GM18867 (cell line): ENCODE measurements around the gene GPR3.
A peak's percentile ranks its signal among the peaks of the same experiment; 100 is the strongest.

Source experiments
- ATAC-seq: cut with Tn5 transposase; IDR thresholded peaks from one replicate; pipeline ENCODE4 v1.9.1; 2021; ENCODE audit warnings: mild to moderate bottlenecking, moderate library complexity; ENCODE audit not compliant: unreplicated experiment

Gene GPR3, protein sequence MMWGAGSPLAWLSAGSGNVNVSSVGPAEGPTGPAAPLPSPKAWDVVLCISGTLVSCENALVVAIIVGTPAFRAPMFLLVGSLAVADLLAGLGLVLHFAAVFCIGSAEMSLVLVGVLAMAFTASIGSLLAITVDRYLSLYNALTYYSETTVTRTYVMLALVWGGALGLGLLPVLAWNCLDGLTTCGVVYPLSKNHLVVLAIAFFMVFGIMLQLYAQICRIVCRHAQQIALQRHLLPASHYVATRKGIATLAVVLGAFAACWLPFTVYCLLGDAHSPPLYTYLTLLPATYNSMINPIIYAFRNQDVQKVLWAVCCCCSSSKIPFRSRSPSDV

DNA sequence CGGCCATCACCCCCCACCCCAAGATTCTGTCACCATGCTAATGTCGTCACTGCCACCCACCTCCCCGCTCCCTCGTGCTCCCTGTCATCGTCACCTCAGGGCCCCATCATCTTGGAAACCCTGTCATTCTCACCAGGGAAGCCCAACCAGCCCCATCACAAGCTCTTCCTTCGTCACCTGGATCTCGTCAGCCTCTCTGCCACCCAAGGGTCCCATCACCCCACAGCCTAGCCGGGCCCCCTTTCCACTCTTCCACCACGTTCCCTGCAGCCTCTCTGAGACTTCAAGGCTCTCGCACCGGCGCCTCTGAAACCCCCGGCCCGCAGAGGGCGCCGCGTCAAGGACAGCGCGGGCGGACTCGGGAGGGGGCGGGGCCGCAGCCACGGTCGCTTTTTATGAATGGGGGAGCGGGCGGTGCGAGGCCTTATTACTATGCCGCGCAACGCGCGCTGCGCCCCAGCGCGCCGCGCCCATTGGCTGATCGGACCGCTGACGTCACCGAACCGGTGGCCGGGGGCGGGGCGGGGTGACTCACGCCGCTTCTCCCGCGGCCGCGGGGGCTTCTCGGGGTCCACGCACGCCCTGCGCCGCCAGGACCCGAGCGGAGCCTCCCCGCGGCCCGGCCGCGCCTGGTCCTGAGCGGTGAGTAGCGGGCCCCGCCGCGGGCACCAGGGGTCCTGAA, at the start of gene GPR3:
TSS of gene GPR3 (plus strand) at position 527 of the 682 bp plus-strand sequence. CDS start 1,177 bp downstream, outside the sequence.
- ATAC-seq: peak; percentile 78

DNA sequence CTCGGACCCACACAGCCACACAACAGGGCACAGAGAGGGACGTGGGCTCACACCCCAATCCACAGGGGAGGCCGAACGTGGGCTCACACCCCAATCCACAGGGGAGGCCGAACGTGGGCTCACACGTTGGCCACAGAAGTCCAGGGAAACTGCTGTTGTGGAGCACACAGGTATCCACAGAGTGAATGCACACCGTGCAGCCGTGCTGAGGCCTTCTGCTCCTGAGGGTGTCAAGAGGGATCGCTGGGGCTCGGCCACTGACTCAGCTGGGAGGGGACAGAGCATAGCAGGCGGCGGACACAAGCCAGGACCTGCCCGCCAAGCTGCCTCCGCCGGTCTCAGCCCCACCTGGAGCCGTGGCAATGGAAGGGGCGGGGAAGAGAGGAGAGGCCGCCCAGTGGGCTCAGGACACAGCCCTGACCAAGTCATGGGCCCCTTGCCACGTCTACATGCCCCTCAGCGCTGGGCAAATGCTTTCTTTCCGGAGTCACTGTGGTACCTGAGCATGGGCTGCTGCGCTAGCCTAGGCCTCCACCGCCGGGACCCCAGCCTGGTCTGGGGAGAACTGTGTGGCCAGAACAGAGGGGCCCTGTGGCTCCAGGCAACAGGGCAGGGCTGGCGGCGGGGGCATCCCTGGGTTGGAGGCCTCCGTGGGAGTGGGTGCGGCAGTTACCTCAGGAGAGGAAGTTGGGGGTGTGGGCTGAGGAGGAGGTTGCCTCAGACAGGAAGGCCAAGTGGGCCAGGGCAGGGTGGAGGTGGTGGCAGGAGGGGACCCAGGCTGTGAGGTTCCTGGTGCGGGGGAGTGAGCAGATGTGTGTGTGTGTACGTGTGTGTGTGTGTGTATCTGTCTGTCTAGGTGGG, 49.4 kb upstream of the GPR3 start:
- no peak for ATAC-seq

DNA sequence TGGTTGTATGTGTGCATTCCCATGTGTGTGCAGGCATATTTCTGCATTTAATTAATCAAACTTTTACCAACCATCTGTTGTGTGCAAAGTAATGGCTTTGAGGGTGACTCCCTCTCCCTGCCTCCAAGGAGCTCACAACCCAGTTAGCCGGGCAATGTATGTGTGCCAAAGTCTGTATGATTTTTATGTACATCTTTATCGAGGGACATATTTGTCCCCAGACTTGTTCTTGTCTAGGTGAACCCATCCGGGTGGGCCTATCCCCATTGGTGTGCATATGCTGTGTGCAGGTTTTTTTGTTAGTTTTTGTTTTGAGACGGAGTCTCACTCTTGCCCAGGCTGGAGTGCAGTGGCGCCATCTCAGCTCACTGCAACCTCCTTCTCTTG, 48.8 kb upstream of the GPR3 start:
- ATAC-seq: no peak

DNA sequence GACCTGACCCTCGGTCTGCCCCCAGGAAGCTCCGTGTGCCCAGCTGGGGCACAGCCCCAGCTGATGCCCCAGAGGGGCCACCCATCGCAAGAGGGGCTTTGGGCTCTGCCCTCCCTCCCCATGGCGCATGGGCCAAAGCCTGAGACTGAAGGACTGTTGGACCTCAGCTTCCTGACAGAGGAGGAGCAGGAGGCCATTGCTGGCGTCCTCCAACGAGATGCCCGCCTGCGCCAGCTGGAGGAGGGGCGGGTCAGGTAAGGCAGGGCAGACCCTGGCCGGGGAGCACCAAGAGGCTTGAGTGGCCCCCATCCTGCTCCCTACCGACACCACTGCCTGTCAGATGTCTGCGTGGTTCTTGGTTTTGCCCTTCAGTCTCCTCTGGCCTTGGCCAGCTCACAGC, 47.1 kb upstream of the GPR3 start:
- ATAC-seq: no peak

DNA sequence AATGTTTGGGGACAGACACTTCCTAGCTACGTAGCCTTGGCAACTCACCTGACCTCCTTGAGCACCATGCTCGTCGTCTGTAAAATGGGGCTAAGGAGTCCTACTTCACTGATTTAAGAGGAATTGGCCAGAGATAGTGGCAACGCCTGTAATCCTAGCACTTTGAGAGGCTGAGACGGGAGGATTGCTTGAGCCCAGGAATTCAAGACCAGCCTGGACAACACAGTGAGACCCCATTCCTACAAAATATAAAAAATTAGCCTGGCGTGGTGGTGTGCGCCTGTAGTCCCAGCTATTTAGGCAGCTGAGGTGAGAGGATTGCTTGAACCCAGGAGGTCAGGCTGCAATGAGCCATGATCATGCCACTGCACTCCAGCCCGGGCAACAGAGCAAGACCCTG, 46.1 kb upstream of the GPR3 start:
- ATAC-seq: no peak

DNA sequence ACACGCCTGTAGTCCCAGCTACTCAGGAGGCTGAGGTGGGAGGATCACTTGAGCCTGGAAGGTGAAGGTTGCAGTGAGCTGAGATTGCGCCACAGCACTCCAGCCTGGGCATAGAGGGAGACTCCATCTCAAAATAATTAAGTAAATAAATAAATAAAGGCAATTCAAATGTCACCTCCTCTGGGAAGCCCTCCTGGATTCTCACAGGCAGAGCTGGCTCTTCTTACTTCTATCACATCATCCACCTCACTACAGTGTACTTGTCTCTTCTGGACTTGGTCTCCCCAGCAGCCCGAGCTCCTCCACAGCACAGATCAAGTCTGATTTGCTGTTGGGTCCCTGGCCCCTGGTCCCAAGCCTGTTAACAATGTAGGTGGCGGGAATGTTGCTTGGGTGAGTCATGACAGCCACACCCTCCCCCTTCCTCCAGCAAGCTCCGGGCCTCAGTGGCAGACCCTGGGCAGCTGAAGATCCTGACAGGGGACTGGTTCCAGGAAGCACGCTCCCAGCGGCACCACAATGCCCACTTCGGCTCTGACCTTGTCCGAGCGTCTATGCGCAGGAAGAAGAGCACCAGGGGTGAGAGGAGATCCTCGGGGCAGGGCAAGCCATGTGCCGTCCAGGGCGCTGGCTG, 45.3 kb upstream of the GPR3 start:
- ATAC-seq: no peak

DNA sequence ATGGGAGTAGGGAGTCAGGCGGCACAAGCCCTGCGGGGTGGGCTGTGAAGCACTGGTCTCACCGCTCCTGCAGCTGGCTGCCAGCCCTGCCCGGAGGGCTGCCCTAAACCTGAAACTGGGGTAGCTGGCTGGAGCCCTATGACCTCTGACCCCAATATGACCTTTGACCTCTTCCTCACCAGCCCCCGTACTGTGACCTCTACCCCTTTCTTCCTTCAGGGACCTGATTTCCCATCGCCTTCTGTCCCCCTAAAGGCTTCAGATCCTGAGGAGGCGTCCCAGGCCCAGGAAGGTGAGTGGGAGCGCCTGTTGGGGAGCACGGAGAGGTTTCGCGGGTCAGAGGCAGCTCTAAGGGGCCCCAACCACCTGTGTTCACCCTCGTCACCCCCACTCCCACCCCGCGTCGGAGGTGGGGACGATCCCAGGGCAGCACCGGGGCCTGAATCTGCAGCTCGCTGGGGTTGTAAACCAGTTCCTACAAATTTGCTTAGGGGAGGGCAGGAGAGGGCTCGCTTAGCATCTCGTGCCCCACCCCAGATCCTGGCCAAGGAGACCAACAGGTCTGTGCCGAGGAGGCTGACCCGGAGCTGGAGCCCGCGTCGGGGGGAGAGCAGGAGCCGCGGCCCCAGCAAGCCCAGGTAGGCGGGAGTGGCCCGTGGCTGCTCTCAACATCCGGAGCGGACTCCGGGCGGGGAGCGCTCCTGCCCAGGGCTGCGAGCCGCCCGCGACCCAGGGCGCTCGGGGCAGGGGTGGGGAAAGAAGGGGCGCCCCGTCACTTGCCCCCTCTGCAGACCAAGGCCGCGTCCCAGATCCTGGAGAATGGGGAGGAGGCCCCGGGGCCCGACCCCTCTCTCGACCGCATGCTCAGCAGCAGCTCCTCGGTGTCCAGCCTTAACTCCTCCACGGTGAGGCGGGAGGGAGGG, 43.3 kb upstream of the GPR3 start:
- peak; percentile 42 for ATAC-seq

DNA sequence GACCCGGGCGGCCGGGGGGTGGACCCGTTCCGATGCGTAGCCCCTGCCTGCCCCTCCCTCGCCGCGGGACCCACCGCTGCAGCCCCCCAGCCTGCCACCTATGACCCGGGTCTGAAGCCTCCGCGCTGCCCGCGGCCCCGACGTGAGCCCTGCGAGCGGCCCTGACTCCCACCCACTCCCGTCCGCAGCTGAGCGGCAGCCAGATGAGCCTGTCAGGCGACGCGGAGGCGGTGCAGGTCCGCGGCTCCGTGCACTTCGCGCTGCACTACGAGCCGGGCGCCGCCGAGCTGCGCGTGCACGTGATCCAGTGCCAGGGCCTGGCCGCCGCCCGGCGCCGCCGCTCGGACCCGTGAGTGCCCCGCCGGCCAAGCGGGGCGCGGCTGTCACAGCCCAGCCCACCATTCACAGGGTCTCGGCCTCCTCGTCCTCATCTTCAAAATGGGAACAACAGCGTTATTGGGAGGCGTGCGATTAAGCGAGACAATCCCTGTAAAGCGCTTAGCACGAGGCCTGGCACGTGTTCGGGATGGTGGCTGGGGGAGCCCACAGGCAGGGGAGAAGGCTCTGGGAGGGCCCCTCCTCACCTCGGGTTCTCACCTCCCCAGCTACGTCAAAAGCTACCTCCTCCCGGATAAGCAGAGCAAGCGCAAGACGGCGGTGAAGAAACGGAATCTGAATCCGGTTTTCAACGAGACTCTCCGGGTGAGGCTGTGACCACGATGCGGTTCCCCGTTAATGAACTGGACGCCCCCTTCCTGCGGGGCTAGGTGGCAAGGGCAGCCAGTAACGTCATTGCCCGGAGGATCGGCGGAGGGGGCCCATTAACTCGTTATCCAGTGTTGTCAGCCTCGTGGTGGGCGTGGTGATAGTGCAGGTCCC, 42.4 kb upstream of the GPR3 start:
- no peak for ATAC-seq

DNA sequence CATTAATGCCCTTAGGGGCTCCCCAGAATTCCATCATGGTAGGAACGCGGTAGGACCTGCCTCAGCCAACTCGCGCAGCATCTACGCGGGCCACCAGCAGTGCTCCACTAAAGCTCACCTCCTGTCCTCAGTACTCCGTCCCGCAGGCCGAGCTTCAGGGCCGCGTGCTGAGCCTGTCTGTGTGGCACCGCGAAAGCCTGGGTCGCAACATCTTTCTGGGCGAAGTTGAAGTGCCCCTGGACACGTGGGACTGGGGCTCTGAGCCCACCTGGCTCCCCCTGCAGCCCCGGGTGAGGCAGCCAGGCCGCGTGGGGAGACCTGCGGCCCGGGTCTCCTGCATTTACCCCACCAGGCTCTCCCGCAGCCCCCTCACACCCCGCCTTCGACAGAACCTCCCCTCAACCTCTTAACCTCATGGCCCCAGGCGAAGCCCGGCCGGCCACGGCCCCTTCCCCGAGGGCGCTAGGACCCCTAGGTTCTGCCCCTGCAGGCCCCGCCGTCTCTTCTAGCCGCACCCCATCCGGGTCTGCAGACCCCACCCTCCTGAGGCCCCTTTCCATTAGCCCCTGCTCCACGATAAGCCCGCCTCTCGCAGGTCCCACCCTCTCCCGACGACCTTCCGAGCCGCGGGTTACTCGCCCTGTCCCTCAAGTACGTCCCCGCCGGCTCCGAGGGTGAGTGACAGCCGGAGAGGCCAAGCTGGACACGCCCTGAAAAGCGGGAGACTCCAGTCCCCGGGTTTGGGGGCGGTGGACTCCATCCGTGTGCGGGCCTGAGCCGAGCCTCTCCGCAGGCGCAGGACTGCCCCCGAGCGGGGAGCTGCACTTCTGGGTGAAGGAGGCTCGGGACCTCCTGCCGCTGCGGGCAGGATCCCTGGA, 41.5 kb upstream of the GPR3 start:
- ATAC-seq: no peak

DNA sequence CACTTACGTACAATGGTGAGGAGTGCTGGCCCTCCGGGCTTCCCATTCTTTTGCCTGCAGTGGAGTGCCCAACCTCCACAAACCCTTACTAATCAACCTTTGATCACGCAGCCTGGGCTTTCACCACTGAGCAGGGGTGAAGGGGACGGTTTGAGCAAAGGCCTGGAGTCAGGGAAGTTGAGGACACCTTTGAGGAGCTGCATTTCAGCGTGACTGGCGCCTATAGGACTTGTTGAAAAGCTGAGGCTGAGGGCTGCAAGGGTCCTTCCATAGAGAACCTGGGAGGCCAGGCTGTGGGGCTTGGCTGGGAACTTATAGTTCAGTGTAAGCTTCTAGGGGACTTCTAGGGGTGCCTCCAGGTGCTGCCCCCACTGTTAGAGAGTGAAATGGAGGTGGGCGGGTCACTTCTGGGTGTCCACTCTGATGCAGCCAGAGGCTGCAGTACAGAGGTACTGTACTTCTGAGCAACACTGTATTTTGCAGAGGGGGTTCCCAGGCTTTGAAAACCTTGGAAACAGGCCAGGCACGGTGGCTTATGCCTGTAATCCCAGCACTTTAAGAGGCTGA, 40.8 kb upstream of the GPR3 start:
- no peak for ATAC-seq

DNA sequence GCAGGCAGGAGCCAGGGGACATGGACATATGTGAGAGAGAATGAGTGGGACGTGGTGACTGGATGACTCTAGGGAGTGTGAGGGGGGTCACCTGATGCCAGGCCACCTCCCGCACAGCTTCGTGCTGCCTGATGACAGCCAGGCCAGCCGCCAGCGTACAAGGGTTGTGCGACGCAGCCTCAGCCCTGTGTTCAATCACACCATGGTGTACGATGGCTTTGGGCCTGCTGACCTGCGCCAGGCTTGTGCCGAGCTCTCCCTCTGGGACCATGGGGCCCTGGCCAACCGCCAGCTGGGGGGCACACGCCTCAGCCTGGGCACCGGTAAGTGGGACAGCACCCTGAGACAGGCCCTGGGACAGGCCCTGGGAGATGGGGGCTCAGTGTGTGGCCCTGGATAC, 39.3 kb upstream of the GPR3 start:
- no peak for ATAC-seq

DNA sequence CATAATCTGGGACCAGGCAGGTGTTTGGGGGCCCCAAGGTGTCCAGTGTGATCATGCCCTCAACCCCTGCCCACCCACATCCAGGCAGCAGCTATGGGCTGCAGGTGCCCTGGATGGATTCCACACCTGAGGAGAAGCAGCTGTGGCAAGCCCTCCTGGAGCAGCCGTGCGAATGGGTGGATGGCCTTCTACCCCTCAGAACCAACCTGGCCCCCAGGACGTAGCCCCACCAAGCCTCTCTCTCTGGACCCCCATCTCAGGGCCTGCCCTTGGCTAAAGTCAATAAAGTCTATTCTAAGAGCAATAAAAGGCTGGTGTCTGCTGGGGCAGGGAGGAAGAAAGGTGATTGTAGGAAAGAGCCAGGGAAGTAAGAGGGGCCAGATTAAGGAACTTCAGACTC, 38.8 kb upstream of the GPR3 start:
- ATAC-seq: no peak

DNA sequence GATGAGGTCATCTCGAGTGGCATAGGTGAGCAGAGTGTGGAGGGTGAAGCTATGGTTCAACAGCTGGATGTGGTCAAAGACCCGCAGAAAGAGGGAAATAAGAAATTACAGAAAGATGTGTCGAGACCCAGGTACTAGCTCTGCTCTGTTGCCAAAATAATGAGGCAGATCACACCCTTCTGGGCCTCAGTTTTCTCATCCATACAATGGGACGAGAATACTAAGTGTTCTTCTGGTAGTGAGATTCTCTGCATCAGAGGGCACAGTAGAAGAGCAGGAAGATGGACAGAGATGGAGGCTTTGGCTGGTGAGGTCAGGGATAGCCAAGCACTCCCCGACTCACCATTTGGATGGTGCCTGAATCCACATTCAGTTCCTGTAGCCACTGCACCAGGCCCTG, 36.7 kb upstream of the GPR3 start:
- ATAC-seq: no peak

DNA sequence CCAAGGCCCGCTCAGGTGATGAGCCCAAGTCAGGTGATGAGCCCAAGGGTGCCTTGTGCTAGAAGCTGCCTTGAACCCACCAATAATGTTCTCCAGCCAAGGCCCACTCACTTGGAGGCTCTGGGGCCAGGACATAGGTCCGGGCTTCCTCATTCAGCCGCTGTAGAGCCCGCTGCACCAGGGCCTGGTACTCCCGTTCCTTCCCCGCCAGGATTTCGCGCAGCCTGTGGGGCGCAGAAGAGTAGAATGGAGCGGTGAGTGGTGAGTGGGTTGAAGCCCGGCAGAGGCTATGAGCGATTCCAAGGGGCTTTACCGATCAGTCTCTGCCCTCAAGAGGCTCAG, 36.2 kb upstream of the GPR3 start:
- ATAC-seq: no peak

DNA sequence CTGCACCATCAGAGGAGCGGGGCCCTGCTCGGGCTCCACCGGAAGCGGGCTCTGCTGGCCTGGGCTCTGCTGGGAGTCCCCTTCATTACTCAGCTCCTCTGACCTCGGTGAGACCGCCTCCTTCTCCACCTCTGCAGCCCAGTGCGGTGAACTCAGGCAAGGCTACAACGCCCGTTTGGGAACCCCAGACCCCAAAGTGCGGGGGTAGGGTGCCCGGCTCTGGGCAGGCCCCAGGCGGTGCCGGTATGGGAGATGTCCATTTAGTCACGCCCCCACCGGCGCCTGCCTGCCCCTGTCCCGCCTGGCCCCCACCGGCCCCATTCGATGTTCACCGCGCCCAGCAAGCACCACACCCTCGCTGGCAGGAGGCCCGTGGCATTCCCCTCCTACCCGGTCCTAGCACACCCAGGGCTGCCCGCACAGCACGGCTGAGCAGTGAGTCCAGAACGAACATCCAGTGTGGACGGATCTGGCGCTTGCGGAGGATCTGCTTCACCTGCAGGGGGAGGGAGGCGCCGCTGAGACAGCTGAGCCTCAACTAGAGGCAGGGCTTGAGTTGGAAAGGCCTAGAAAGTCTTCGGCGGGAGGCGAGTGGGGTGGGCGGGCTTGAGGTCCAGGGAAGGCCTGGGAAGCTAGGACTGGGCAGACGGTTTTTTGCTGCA, 35.7 kb upstream of the GPR3 start:
- no peak for ATAC-seq

DNA sequence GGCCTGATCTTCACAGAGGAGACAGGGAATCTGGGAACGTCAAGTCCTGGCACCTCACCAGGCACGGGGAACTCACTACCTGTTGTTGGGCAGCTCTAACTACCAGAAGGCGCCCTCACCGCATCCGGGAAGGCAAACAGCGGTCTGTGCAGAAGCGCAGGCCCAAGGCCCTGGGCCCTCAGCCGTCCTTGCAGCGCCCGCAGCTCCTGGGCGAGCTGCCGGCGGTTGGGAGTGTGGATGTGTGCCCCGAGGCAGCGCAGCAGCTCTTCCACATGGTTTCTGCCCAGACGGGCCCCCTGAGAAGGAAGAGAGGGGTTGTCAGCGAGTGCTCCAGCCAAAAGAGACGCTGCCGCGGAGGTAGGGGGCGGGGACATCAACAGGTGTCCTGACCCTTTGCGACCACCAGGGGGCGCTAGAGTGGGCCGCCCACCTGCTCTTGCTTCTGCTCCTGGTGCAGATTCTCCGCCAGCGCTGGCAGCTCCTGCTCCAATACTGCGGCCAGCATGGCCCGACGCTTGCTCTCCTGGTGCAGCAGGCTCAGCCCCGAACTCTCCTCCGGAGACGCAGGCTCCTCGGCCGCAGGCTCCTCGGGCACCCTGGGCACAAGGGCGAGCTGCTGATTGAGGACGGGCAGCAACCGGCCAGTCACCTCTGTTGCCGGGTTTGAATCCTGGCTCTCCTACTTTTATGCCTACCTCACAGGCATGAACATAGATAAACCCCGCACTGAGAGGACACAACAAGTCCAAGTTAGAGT, 35.0 kb upstream of the GPR3 start:
- ATAC-seq: peak; percentile 39
